Measurements from ENCODE around the gene SMC1B.
"Not testable (repeated sequence)": the region's sequence is repeated elsewhere in the genome, so short reads cannot be mapped to it uniquely, and the experiment has no call there.

The SMC1B gene

GRCh38 chr22:45344334-45344733, 69.1 kb downstream of the SMC1B start:
- DNase-seq: no peak

- no peak for DNase-seq
Observed at GRCh38 chr22:45343143-45343542, 70.3 kb downstream of the SMC1B start.

GRCh38 chr22:45341498-45341897, 71.9 kb downstream of the SMC1B start:
- DNase-seq: no peak

- DNase-seq: no peak
Observed at GRCh38 chr22:45340323-45340722, 73.1 kb downstream of the SMC1B start.

- no peak for DNase-seq
Observed at GRCh38 chr22:45338795-45339194, 74.6 kb downstream of the SMC1B start.

- DNase-seq: no peak
Observed at GRCh38 chr22:45337536-45337935, 75.9 kb downstream of the SMC1B start.

GRCh38 chr22:45336971-45337431, 76.4 kb downstream of the SMC1B start:
- DNase-seq: peak; percentile 59

- DNase-seq: no peak
Observed at GRCh38 chr22:45335854-45336522, 77.4 kb downstream of the SMC1B start.

GRCh38 chr22:45335021-45335818, 78.2 kb downstream of the SMC1B start:
- DNase-seq: no peak

- DNase-seq: no peak
Observed at GRCh38 chr22:45334528-45334927, 78.9 kb downstream of the SMC1B start.

- DNase-seq: peak; percentile 1
Observed at GRCh38 chr22:45334068-45334467, 79.3 kb downstream of the SMC1B start.

GRCh38 chr22:45332001-45332400, 81.4 kb downstream of the SMC1B start:
- DNase-seq: no peak

- DNase-seq: no peak
Observed at GRCh38 chr22:45331486-45331885, 81.9 kb downstream of the SMC1B start.

- DNase-seq: no peak
Observed at GRCh38 chr22:45330548-45330947, 82.9 kb downstream of the SMC1B start.

GRCh38 chr22:45329530-45329936, 83.9 kb downstream of the SMC1B start:
- peak; percentile 85 for DNase-seq

GRCh38 chr22:45328822-45329529, 84.4 kb downstream of the SMC1B start:
- DNase-seq: peak; percentile 27

- not testable (repeated sequence) for DNase-seq
Observed at GRCh38 chr22:45328261-45328660, 85.1 kb downstream of the SMC1B start.

- DNase-seq: no peak
Observed at GRCh38 chr22:45324311-45324711, 89.1 kb downstream of the SMC1B start.

- DNase-seq: no peak
Observed at GRCh38 chr22:45323695-45324094, 89.7 kb downstream of the SMC1B start.

GRCh38 chr22:45322873-45323525, 90.4 kb downstream of the SMC1B start:
- no peak for DNase-seq

- DNase-seq: no peak
Observed at GRCh38 chr22:45321827-45322226, 91.6 kb downstream of the SMC1B start.

- DNase-seq: no peak
Observed at GRCh38 chr22:45320357-45320976, 92.9 kb downstream of the SMC1B start.

- no peak for DNase-seq
Observed at GRCh38 chr22:45319324-45319685, 94.1 kb downstream of the SMC1B start.
